ENCODE data around the gene ESYT1.
A peak's percentile ranks its signal among the peaks of the same experiment; 100 is the strongest.

Gene ESYT1

DNA sequence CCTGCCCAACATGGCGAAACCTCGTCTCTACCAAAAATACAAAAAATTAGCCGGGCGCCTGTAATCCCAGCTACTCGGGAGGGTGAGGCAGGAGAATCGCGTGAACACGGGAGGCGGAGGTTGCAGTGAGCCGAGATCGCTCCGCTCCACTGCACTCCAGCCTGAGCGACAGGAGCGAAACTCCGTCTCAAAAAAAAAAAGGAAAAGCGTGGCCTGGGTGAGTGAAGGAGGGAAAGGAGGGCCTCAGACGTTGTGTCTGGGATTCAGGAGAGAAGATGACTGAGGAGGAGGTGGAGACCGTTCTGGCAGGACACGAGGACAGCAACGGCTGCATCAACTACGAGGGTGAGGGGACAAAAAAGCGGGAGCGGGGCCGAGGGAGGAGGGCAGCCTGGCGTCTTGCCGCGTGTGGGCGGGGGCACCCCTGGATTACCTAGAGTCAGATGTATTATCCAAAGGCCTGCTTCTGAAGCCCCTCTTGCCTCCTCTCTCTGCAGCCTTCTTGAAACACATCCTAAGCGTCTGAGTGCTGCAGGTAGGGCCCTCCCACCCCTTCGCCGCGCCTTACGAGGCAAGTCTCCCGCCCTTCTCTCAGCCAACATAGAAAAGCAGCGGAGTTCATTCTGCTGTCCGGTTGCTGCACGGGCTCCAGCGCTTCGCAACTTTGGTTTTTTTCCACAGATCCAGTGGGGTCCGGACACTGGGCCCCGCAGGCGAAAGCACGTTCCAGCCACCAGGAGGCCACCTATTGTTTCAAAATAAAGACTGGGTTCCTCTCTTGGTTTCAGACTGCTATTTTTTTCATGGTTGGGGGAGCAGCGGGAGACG, 29.3 kb downstream of the ESYT1 start:
- peak; percentile 69 for DNase-seq

- DNase-seq, result peak; percentile 81
Measured at GRCh38 chr12:56158029-56158925, 30.2 kb downstream of the ESYT1 start, which contains the start of gene MYL6. Gene MYL6, plus strand, starts transcription at chr12:56158359. Its CDS starts 43 bp downstream, at chr12:56158402.

DNA sequence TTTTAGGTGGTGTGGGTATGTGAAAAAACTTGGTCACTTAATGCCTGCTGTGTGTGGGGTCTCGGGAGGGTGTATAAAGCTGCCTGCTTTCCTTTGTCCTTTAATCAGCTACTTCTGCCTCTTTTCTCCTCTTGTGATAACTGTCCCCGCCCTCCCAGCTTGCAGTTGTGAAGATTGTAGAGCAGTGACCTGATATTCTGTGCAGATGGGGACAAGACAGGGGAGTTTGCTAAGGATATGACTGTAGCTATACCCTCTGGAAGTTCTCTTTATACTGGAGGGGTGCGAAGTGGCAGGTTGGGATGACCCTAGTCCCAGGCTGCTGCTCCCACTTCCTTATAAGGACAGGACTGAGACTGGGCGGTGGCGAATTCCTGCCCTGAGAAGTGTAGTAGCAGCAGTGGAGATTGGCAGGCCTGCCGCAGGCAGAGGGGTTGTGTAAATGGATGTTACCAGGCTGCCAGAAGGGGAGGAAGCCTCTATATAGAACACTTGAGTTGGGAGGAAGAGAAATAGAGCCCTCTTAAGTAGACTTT, 30.9 kb downstream of the ESYT1 start:
- no peak for DNase-seq

GRCh38 chr12:56159482-56160192, 31.6 kb downstream of the ESYT1 start:
- DNase-seq, result no peak

GRCh38 chr12:56160193-56160763, 32.2 kb downstream of the ESYT1 start:
- DNase-seq, result peak; percentile 68

- DNase-seq, result no peak
Measured at GRCh38 chr12:56160894-56161689, 33.0 kb downstream of the ESYT1 start.

DNA sequence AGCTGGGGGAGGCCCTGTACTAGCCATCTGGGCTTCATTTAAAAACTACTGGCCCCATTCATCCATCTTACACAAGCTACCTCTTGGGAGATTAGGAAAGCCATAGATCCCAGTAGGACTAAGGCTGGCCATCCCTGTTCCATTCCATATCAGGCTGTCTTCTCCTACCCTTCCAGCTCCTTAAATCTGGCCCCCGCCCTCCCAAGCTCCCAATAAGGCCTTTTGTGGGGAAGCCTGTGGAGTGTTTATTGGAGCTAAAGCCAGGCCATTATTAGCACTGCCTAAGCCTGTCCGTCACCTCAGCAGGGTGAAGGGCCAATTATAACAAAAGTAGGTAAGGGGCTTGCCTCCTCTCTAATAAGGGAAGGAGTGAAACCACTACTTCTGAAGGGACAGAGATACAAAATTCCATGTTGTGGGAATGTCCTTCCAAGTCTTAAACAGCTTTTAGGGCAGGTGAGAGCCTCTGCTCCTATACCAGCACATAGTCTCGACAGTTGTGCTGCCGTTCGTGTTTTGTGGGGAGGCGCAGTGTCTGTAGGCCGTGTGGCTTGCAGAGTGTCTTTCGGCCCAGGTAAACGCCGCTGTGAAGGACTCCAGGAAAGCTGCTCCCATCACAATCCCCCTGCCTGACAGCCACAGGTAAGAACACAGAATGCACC, 33.8 kb downstream of the ESYT1 start:
- DNase-seq, result no peak

DNA sequence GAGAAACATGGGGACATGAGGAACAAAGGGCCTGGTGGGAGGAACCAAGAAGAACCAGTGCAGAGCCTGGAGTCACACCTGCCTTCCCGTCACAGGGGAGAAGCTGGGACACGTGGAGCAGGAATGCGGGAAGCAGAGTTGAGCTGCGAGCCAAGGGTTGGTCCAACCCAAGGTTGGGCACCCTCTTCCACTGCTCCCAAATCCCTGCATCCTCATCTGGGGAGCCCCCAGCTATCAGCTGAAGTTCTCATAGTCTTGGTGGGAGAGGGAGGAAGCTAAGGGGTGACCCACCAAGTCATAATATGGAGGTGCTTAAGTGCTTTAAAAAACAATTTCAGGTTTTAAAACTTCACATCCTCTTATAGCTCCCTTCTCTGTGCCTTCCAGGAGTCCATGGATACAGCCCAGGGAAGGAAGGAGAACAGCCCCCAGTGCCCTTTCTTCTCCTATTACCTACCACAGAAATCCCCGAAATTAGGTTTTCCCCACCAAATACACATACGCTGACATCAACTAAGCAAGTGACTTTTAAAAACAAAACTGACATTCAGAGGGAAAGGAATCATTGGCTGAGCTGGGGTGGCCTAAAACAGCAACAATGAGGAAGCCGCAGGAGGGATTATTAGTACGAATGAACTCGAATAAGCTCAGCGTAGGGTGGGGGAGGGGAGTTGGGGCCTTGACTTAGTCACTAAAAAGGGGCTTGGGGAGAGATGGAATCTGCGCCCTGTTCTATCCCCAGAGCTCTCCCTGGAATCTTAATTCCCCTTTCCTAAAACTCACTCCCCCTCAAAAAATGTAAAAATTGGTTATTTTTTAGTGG, 34.6 kb downstream of the ESYT1 start:
- DNase-seq, result no peak

DNA sequence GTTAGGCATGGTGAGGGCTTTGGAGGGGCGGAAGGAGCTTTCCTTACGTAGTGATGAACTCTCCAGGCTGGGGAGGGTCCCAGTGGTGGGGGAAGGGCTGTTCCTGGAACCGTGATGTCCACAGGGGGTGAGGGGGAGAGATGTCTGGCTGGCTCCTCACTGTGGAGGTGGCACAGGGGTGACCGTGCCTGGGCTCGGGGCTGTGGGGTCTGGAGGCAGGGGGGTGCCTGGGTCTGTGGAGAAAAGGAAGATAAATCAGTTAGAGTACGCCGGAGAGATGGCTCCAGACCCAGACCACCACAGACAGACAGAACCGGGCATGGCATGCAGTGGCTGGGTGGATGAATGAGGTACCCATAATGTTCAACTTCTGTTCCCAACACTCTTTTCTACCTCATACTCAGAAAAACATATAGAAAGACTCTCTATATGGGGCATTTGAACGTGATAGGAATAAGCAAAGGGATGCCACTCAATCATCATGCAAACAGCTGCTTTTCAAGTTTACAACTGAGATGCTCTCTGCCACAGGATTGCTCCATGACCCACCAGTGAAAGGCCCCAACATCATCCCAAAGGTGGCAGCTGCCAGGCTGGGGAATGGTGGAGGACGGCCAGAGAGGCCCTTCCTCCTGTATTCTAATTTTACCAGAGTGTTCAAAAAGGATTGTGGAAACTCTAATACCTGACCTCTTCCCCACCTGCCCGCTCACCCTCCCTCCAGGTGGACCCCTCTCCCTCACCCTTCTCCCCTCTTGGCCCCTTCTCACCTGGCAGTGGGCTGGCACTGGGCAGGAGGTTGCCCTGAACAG, 35.7 kb downstream of the ESYT1 start:
- DNase-seq, result no peak

- no peak for DNase-seq
Measured at GRCh38 chr12:56164345-56164729, 36.3 kb downstream of the ESYT1 start.

DNA sequence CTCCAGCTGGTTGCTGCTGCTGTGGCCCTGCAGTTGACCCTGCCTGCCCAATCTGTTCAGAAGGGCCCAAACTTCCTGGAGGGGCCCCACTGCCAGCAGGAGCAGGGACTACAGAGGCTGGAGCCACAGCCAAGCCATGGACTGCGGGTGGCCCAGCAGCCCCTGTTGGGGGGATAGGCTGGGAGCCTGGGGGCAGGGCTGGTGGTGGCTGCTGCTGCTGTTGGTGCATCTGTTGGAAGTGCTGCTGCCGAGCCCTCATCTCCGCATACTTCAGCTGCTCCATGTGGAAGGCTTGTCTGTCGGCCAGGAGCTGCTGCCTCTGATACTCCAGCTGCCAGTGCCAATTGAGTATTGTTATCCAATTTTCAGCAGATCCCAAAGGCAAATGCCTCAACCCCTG, 37.3 kb downstream of the ESYT1 start:
- no peak for DNase-seq

GRCh38 chr12:56169229-56169759, 41.2 kb downstream of the ESYT1 start:
- no peak for DNase-seq

DNA sequence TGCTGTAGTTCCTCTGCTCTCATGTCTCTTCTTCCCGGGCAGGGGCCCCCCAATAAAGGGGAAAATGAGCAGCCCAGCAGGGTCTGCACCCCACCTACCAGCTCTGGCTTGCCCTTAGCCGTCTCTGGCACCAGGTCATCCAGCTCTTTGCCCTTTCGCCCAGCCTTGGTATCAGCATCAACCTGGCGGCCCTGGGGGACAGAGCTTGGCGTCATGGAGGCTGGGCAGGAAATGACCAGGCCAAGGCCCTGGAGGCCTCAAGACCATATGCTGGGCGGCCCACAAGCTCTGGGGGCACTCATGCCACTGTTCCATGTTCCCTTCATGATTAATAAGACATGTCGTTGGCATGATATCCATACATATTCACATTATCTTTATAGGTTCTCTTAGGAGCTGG, 44.8 kb downstream of the ESYT1 start:
- DNase-seq, result no peak

GRCh38 chr12:56178347-56178746, 50.3 kb downstream of the ESYT1 start:
- DNase-seq, result no peak

DNA sequence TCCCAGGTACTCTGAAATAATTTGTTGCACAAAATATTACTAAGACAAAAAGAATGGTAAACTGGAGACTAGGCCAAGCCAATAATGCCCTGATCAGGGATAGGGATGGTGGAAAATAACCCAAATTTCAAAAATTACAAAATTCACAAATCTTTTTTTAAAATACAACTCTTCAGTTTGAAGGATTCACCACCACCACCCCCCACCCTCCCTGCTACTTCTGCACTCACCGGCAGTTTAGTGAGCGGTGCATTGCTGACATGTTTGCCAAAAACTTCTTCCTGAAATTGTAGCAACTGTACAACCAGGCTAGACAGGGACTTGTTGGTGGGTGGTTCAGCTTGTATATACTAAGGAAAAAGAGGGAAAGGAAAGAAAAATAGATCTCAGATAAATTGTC, 58.9 kb downstream of the ESYT1 start:
- no peak for DNase-seq

- DNase-seq, result no peak
Measured at GRCh38 chr12:56188131-56188777, 60.2 kb downstream of the ESYT1 start.

GRCh38 chr12:56188778-56189098, 60.7 kb downstream of the ESYT1 start:
- no peak for DNase-seq

GRCh38 chr12:56189099-56189917, 61.2 kb downstream of the ESYT1 start, which contains the start of gene SMARCC2:
Gene SMARCC2, minus strand, starts transcription at chr12:56189483. Its CDS starts 22 bp downstream, at chr12:56189461.
- DNase-seq, result peak; percentile 86
